Panc1 (cell line): ENCODE measurements around the gene TTPAL. TPM values are rescaled to one million over a fixed set of nuclear protein-coding genes. Genes with fewer than 3 reads are reported as not detected.

ENCODE experiments used
- ATAC-seq: fragments of 200-7000 bp; cut with Tn5 transposase; 2 replicates; pipeline ENCODE4 v1.9.1; 2020; ENCODE audit warnings: mild to moderate bottlenecking, moderate library complexity
- BruUV-seq: library from RNA; stranded (reverse); fragments of 400-500 nt; replicated peaks from 2 replicates; lab custom pipeline; 2021; lab: Mats Ljungman, UMichigan
- CTCF ChIA-PET: fragments of 300-600 bp; sonication (Branson Sonifier 250); formaldehyde crosslinking; loops from one replicate; lab custom pipeline; 2022; ENCODE audit warnings: antibody characterized with exemption; lab: Charles Lee
- POLR2A ChIA-PET: fragments of 300-600 bp; sonication (Branson Sonifier 250); formaldehyde crosslinking; loops from one replicate; lab custom pipeline; 2022; ENCODE audit warnings: antibody characterized with exemption; lab: Charles Lee
- DNase-seq: peaks from one replicate; pipeline ENCODE4 v3.0.0-alpha.2; 2010; ENCODE audit warnings: low read depth, low spot score
- H3K27ac ChIP-seq: 2 replicates; pipeline ENCODE4 v1.5.1; 2011; ENCODE audit warnings: mild to moderate bottlenecking, low read length, inconsistent platforms
- H3K27me3 ChIP-seq: fragments of 200-500 bp; sonication (Bioruptor generic); 2 replicates; pipeline ENCODE4 v1.6.0; 2014; ENCODE audit warnings: low read length, inconsistent platforms; ENCODE audit not compliant: control insufficient read depth, insufficient read depth
- H3K36me3 ChIP-seq: fragments of 200-500 bp; sonication (Bioruptor generic); 2 replicates; pipeline ENCODE4 v1.5.1; 2014; ENCODE audit warnings: inconsistent platforms, mild to moderate bottlenecking, low read length, moderate library complexity; ENCODE audit not compliant: control insufficient read depth, insufficient read depth
- H3K4me1 ChIP-seq: 2 replicates; pipeline ENCODE4 v1.5.1; 2011; ENCODE audit warnings: inconsistent platforms, mild to moderate bottlenecking, low read length, moderate library complexity; ENCODE audit not compliant: control insufficient read depth, insufficient read depth
- H3K4me3 ChIP-seq, 2 experiments: 2 replicates each; pipeline ENCODE4 v1.5.1; 2011 to 2012; ENCODE audit warnings: low read depth in 2 of 2, low read length in 2 of 2, mild to moderate bottlenecking in 2 of 2, inconsistent platforms in 1 of 2, moderate library complexity in 1 of 2
- H3K9me3 ChIP-seq: fragments of 200-500 bp; sonication (Bioruptor generic); 2 replicates; pipeline ENCODE4 v1.5.1; 2014; ENCODE audit warnings: low read depth, mild to moderate bottlenecking, inconsistent platforms, low read length, moderate library complexity; ENCODE audit not compliant: control insufficient read depth, insufficient read depth
- POLR2AphosphoS5 ChIP-seq: IDR thresholded peaks from 2 replicates; pipeline ENCODE4 v1.6.1; 2012; ENCODE audit warnings: mild to moderate bottlenecking, low read depth, low read length, moderate library complexity
- SIN3A ChIP-seq: IDR thresholded peaks from 2 replicates; pipeline ENCODE4 v1.6.1; 2012; ENCODE audit warnings: low read depth, mild to moderate bottlenecking, low read length, moderate library complexity, borderline replicate concordance; ENCODE audit not compliant: insufficient read depth
- TCF7L2 ChIP-seq: IDR thresholded peaks from 2 replicates; pipeline ENCODE4 v1.6.1; 2011; ENCODE audit warnings: mild to moderate bottlenecking, low read depth, low read length, inconsistent platforms
- in situ Hi-C: cut with HindIII; loops from 2 replicates; pipeline ENCODE4 v1.10.0; 2016; ENCODE audit warnings: low sequenced_read_pairs, low pct_unique_long_range_greater_than_20kb
- intact Hi-C: fragments of 100-400 bp; cut with micrococcal nuclease; formaldehyde crosslinking; loops from one replicate; pipeline ENCODE4 v1.10.0; 2022; ENCODE audit not compliant: unreplicated experiment
- total RNA-seq: library from RNA; stranded (reverse); gene quantifications from one replicate; pipeline ENCODE4 v1.2.1, GENCODE V29; 2021; ENCODE audit not compliant: unreplicated experiment
- TF ChIP-seq, protein P1 (sequence below): fragments of 450-650 bp; IDR thresholded peaks from 2 replicates; pipeline ENCODE4 v1.5.1; 2017; ENCODE audit warnings: mild to moderate bottlenecking
- TF ChIP-seq, protein P2 (sequence below), 2 experiments: IDR thresholded peaks; 2 replicates each; pipeline ENCODE4 v1.6.1; 2011 to 2012; ENCODE audit warnings: low read depth in 2 of 2, control low read depth in 1 of 2, low read length in 1 of 2, mild to moderate bottlenecking in 1 of 2, moderate library complexity in 1 of 2; ENCODE audit not compliant: insufficient read depth in 1 of 2

Gene TTPAL
- total RNA-seq, 1 experiment from 2014 or later = 37.4 TPM

DNA sequence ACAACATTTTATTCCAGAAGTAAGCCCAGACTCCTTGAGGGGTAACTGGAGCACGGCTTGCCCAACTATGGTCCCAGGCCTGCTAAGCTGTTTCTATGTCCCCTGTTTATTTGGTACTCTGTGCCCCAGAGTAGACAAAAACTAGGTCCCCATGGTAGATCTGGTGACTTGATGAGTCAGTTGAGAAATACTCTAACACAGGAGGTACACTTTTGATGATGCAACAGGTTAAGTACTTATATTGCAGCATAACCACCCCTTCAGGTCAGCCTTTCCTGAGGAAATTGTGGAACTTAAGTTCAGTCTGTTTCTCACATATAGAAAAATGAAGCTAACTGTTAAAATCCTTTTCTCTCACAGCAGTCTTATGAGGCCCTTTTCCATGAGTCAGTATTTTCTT, 19.6 kb downstream of the TTPAL start:
- intact Hi-C loops (no loop called here), in situ Hi-C loops (no loop called here)
- Histone ChIP-seq H3K9me3 (no peaks in the 10 kb centered on the region), H3K27me3 (no peaks in the 10 kb centered on the region), H3K36me3 (peaks cover 2% of the 10 kb centered on the region), H3K27ac (no peak overlapping the region), H3K4me1 (no peaks in the 10 kb centered on the region), H3K4me3 (no peak overlapping the region)
- TF ChIP-seq SIN3A (no peak), TCF7L2 (no peak), POLR2AphosphoS5 (no peak)
- TF ChIP-seq, protein P1, sequence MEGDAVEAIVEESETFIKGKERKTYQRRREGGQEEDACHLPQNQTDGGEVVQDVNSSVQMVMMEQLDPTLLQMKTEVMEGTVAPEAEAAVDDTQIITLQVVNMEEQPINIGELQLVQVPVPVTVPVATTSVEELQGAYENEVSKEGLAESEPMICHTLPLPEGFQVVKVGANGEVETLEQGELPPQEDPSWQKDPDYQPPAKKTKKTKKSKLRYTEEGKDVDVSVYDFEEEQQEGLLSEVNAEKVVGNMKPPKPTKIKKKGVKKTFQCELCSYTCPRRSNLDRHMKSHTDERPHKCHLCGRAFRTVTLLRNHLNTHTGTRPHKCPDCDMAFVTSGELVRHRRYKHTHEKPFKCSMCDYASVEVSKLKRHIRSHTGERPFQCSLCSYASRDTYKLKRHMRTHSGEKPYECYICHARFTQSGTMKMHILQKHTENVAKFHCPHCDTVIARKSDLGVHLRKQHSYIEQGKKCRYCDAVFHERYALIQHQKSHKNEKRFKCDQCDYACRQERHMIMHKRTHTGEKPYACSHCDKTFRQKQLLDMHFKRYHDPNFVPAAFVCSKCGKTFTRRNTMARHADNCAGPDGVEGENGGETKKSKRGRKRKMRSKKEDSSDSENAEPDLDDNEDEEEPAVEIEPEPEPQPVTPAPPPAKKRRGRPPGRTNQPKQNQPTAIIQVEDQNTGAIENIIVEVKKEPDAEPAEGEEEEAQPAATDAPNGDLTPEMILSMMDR = no peak
- TF ChIP-seq, protein P2, sequence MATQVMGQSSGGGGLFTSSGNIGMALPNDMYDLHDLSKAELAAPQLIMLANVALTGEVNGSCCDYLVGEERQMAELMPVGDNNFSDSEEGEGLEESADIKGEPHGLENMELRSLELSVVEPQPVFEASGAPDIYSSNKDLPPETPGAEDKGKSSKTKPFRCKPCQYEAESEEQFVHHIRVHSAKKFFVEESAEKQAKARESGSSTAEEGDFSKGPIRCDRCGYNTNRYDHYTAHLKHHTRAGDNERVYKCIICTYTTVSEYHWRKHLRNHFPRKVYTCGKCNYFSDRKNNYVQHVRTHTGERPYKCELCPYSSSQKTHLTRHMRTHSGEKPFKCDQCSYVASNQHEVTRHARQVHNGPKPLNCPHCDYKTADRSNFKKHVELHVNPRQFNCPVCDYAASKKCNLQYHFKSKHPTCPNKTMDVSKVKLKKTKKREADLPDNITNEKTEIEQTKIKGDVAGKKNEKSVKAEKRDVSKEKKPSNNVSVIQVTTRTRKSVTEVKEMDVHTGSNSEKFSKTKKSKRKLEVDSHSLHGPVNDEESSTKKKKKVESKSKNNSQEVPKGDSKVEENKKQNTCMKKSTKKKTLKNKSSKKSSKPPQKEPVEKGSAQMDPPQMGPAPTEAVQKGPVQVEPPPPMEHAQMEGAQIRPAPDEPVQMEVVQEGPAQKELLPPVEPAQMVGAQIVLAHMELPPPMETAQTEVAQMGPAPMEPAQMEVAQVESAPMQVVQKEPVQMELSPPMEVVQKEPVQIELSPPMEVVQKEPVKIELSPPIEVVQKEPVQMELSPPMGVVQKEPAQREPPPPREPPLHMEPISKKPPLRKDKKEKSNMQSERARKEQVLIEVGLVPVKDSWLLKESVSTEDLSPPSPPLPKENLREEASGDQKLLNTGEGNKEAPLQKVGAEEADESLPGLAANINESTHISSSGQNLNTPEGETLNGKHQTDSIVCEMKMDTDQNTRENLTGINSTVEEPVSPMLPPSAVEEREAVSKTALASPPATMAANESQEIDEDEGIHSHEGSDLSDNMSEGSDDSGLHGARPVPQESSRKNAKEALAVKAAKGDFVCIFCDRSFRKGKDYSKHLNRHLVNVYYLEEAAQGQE (IDR thresholded peaks at IDR 0.05; ENCODE audit: insufficient read depth in 1 of 2, low read depth in 2 of 2, low read length in 1 of 2) = no peak
- 0 out of 2 replicates have a peak, but pooled peaks have one; percentile 20 for ATAC-seq
- no TSS peak for BruUV-seq
- ChIA-PET CTCF (no interaction called here), POLR2A (interaction anchor here (1.0 kb wide), 1 partner anchor 9 kb away, joined by 3 read pairs; no protein-coding TSS in a partner anchor)
- no peak for DNase-seq

DNA sequence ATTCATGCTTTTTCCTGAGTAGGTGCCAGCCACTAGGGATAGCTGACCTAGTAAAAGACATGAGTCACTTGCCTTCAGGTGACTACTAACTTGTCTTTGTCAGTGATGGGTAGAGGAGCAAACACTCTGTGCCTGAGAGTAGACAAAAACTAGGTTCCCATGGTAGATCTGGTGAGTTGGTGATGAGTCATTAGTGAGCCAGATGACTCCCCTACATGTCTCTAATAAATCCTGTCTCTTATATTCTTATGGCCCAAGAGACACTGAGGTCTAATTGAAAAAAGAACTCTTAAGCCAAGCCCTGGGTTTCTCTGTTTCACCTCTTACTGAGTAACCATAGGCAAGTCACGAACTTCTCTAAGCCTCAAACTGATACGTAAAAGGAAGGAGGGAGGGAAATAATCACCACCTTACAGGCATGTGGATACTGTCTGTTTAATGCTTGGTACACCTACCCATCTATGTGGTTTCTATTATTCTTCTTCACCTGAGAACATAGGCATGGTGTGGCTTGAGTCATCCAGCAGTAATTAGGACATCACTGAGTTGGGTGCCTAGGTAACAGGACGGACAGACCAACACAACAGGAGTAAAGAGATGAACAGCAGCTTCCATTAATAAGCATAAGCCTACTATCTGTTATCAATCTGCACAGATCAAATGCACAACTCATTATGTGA, 20.3 kb downstream of the TTPAL start:
- BruUV-seq = no TSS peak
- TF ChIP-seq POLR2AphosphoS5 = no peak
- no peak for TF ChIP-seq TCF7L2
- no peak for TF ChIP-seq SIN3A
- TF ChIP-seq, protein P2 (IDR thresholded peaks at IDR 0.05; ENCODE audit: insufficient read depth in 1 of 2, low read depth in 2 of 2, low read length in 1 of 2) = no peak
- TF ChIP-seq, protein P1 = no peak
- in situ Hi-C loops (no loop called here), intact Hi-C loops (no loop called here)
- Histone ChIP-seq H3K36me3 (peaks cover 5% of the 10 kb centered on the region), H3K4me3 (no peak overlapping the region), H3K4me1 (no peaks in the 10 kb centered on the region), H3K27me3 (no peaks in the 10 kb centered on the region), H3K27ac (no peak overlapping the region), H3K9me3 (no peaks in the 10 kb centered on the region)
- POLR2A ChIA-PET = interaction anchor here (1.0 kb wide), 1 partner anchor 8 kb away, joined by 3 read pairs; no protein-coding TSS in a partner anchor
- DNase-seq (peak; percentile 97), ATAC-seq (peak; percentile 79)
- CTCF ChIA-PET = no interaction called here
